Loucy (cell line): ENCODE measurements around the gene CEP131.
"Not testable (repeated sequence)": the region's sequence is repeated elsewhere in the genome, so short reads cannot be mapped to it uniquely, and the experiment has no call there.

Experiments
- H2AFZ ChIP-seq: fragments of 200-600 bp; sonication (generic); 2 replicates; pipeline ENCODE4 v1.6.0; 2016; ENCODE audit warnings: antibody characterized with exemption, mild to moderate bottlenecking, low read length, moderate library complexity
- H3F3A ChIP-seq: fragments of 200-600 bp; 2 replicates; pipeline ENCODE4 v1.6.0; 2016; ENCODE audit warnings: antibody characterized with exemption, low read depth, mild to moderate bottlenecking
- H3K27me3 ChIP-seq: fragments of 200-600 bp; sonication (generic); 2 replicates; pipeline ENCODE4 v1.6.1; 2014; ENCODE audit warnings: low read length, mild to moderate bottlenecking; ENCODE audit not compliant: insufficient read depth, poor library complexity, severe bottlenecking
- H3K36me3 ChIP-seq: fragments of 200-600 bp; sonication (generic); 2 replicates; pipeline ENCODE4 v1.6.1; 2016; ENCODE audit warnings: low read length; ENCODE audit not compliant: insufficient read depth
- H3K4me1 ChIP-seq: fragments of 200-600 bp; sonication (generic); 2 replicates; pipeline ENCODE4 v1.5.1; 2014; ENCODE audit warnings: low read length, mild to moderate bottlenecking; ENCODE audit not compliant: insufficient read depth, poor library complexity, severe bottlenecking
- H3K4me2 ChIP-seq: fragments of 200-600 bp; sonication (generic); 2 replicates; pipeline ENCODE4 v1.6.0; 2014; ENCODE audit warnings: antibody characterized with exemption, low read length, low read depth, mild to moderate bottlenecking; ENCODE audit not compliant: poor library complexity, severe bottlenecking
- H3K4me3 ChIP-seq: fragments of 200-600 bp; sonication (generic); 2 replicates; pipeline ENCODE4 v1.5.1; 2014; ENCODE audit warnings: low read length, mild to moderate bottlenecking, mixed read lengths; ENCODE audit not compliant: poor library complexity, severe bottlenecking
- H3K79me2 ChIP-seq: fragments of 200-600 bp; sonication (generic); 2 replicates; pipeline ENCODE4 v1.6.1; 2014; ENCODE audit warnings: low read length; ENCODE audit not compliant: insufficient read depth
- H3K9ac ChIP-seq: fragments of 200-600 bp; sonication (generic); 2 replicates; pipeline ENCODE4 v1.6.0; 2014; ENCODE audit warnings: mild to moderate bottlenecking, low read depth, low read length, moderate library complexity; ENCODE audit not compliant: poor library complexity, severe bottlenecking
- H3K9me2 ChIP-seq: fragments of 200-600 bp; sonication (generic); replicated peaks from 2 replicates; pipeline ENCODE4 v1.6.1; 2016; ENCODE audit warnings: low read depth, low read length, mixed read lengths
- H3K9me3 ChIP-seq: fragments of 200-600 bp; sonication (generic); 2 replicates; pipeline ENCODE4 v1.6.1; 2014; ENCODE audit warnings: mild to moderate bottlenecking, antibody characterized with exemption, low read length, low read depth; ENCODE audit not compliant: insufficient read depth
- H4K20me1 ChIP-seq: fragments of 200-600 bp; sonication (generic); 2 replicates; pipeline ENCODE4 v1.6.0; 2014; ENCODE audit warnings: antibody characterized with exemption, low read length, mild to moderate bottlenecking; ENCODE audit not compliant: insufficient read depth, poor library complexity, severe bottlenecking
- CTCF ChIP-seq: fragments of 200-600 bp; sonication (generic); conservative IDR thresholded peaks from 2 replicates; pipeline ENCODE4 v1.5.1; 2014; ENCODE audit warnings: mild to moderate bottlenecking, antibody characterized with exemption, low read length
- EZH2phosphoT487 ChIP-seq: fragments of 200-600 bp; IDR thresholded peaks from 2 replicates; pipeline ENCODE4 v1.6.1; 2018; ENCODE audit warnings: antibody characterized with exemption, mild to moderate bottlenecking, moderate library complexity, borderline replicate concordance

Gene CEP131

DNA sequence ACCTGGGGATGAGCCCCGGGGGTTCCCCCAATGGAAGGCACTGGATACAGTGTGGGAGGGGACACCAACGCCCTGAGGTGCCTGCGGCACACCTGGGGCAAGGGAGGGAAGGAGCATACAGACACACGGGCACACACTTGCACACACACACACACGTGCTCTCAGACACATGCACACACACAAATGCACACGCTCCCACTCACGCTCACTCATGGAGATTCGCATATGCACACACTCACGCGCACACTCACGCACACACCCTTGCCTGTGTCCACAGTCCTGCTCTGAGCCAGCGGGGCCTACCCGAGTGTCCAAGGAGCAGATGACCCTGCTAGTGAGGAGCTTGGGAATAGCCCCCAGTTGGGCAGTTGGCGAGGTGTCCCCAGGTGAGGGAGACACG is 74.2 kb downstream of the CEP131 start:
- TF ChIP-seq EZH2phosphoT487 (no peak), CTCF (no peak)
- no peak overlapping the region for H3K9ac ChIP-seq
- no peaks in the 10 kb centered on the region for H3K36me3 ChIP-seq
- no peak overlapping the region for H3K4me2 ChIP-seq
- H3K9me3 ChIP-seq = no peaks in the 10 kb centered on the region
- no peak overlapping the region for H2AFZ ChIP-seq
- H3K4me1 ChIP-seq = no peaks in the 10 kb centered on the region
- H3K79me2 ChIP-seq = no peaks in the 10 kb centered on the region
- no peak overlapping the region for H3K4me3 ChIP-seq
- no peaks in the 10 kb centered on the region for H3K27me3 ChIP-seq
- H3K9me2 ChIP-seq = no peaks in the 10 kb centered on the region
- H4K20me1 ChIP-seq = no peaks in the 10 kb centered on the region
- H3F3A ChIP-seq = no peaks in the 10 kb centered on the region

DNA sequence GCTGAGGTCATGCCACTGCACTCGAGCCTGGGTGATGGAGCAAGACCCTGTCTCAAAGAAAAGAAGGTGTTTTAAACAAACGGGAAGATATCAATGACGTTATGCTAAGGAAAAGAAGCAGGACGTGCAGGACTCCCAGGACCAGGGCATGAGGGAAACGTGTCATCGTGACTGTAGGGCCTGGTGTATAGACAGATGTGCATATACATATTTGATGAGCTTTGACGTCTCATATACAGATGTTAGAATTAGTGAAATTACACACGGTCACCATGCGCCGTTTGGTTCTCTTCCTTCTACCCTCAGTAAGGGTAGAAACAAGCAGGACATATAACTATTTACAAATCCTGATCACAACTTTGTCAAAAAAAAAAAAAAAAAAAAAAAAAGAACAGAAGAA is 75.1 kb downstream of the CEP131 start:
- Histone ChIP-seq H3K79me2 (no peaks in the 10 kb centered on the region), H3K4me1 (no peaks in the 10 kb centered on the region), H3K9ac (no peak overlapping the region), H3K9me3 (no peaks in the 10 kb centered on the region), H3K27me3 (no peaks in the 10 kb centered on the region), H3K4me3 (no peak overlapping the region), H3K36me3 (no peaks in the 10 kb centered on the region), H3F3A (no peaks in the 10 kb centered on the region), H3K4me2 (no peak overlapping the region), H3K9me2 (no peaks in the 10 kb centered on the region), H2AFZ (no peak overlapping the region), H4K20me1 (no peaks in the 10 kb centered on the region)
- no peak for TF ChIP-seq CTCF
- no peak for TF ChIP-seq EZH2phosphoT487

GRCh38 chr17:81146208-81146607 is 76.6 kb downstream of the CEP131 start:
- H4K20me1 ChIP-seq, H3K9me3 ChIP-seq, H3K36me3 ChIP-seq, H2AFZ ChIP-seq, H3K4me1 ChIP-seq, H3K9me2 ChIP-seq, H3F3A ChIP-seq, H3K4me3 ChIP-seq, H3K79me2 ChIP-seq, H3K4me2 ChIP-seq, H3K27me3 ChIP-seq, H3K9ac ChIP-seq: not testable (repeated sequence)

DNA sequence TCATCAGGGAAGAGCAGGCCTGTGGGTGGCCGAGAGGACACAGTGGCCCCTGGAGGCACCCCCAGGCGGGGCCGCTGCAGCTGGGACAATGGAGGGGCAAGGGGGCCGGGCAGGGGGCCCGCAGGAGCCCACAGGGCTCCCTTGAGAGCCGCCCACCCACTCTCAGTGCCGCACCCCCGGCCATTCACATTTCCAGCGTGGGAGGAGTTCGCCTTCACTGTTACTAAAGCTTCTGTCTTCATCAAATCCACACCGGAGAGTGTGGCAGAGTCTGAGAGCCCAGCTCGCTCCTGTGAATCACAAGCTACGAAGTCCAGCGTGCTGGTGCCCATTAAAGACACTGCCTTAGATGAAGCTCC is 78.4 kb downstream of the CEP131 start:
- Histone ChIP-seq H3K4me3 (no peak overlapping the region), H3K9me3 (no peaks in the 10 kb centered on the region), H3F3A (no peaks in the 10 kb centered on the region), H3K9me2 (no peaks in the 10 kb centered on the region), H3K4me1 (peaks cover 3% of the 10 kb centered on the region), H3K9ac (no peak overlapping the region), H4K20me1 (no peaks in the 10 kb centered on the region), H3K27me3 (no peaks in the 10 kb centered on the region), H3K79me2 (no peaks in the 10 kb centered on the region), H2AFZ (no peak overlapping the region), H3K4me2 (no peak overlapping the region), H3K36me3 (no peaks in the 10 kb centered on the region)
- TF ChIP-seq EZH2phosphoT487 (no peak), CTCF (no peak)
